Testis (tissue), 2 donors: Measurements from ENCODE around the gene LCT.

ENCODE experiments used
- POLR2A ChIP-seq: fragments of 450-650 bp; IDR thresholded peaks from one replicate; pipeline ENCODE4 v1.6.1; 2017; ENCODE audit warnings: antibody characterized with exemption, mild to moderate bottlenecking, moderate library complexity
- TF ChIP-seq, protein P1 (sequence below), 3 experiments: fragments of 450-650 bp in 2 of 3; fragments of 200-600 bp in 1 of 3; sonication (generic) in 1 of 3; IDR thresholded peaks; one replicate each; pipeline ENCODE4 v1.5.1; 2016 to 2019; ENCODE audit warnings: antibody characterized with exemption in 3 of 3, mild to moderate bottlenecking in 2 of 3, moderate library complexity in 1 of 3

DNA sequence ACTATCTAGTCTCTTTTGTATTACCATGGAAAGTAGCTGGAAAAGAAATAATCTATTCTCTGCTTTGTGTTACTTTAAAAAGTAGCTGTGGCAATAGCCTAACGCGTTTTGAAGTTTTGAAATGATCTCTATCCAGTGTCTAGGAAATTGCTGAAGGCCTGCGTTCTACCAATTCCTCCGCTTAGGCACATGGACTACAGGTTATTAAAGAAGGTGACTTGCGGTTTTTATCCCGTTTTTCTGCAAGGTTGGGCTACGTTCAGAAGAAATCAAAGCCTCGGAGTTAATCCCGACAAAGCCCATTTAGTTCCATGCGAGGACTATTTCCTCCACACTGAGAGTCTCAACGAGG lies 96.0 kb downstream of the LCT start:
- TF ChIP-seq, protein P1, sequence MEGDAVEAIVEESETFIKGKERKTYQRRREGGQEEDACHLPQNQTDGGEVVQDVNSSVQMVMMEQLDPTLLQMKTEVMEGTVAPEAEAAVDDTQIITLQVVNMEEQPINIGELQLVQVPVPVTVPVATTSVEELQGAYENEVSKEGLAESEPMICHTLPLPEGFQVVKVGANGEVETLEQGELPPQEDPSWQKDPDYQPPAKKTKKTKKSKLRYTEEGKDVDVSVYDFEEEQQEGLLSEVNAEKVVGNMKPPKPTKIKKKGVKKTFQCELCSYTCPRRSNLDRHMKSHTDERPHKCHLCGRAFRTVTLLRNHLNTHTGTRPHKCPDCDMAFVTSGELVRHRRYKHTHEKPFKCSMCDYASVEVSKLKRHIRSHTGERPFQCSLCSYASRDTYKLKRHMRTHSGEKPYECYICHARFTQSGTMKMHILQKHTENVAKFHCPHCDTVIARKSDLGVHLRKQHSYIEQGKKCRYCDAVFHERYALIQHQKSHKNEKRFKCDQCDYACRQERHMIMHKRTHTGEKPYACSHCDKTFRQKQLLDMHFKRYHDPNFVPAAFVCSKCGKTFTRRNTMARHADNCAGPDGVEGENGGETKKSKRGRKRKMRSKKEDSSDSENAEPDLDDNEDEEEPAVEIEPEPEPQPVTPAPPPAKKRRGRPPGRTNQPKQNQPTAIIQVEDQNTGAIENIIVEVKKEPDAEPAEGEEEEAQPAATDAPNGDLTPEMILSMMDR (IDR thresholded peaks at IDR 0.05), result no peak
- TF ChIP-seq POLR2A, result no peak
